ENCODE results near the gene LCE6A.

DNA sequence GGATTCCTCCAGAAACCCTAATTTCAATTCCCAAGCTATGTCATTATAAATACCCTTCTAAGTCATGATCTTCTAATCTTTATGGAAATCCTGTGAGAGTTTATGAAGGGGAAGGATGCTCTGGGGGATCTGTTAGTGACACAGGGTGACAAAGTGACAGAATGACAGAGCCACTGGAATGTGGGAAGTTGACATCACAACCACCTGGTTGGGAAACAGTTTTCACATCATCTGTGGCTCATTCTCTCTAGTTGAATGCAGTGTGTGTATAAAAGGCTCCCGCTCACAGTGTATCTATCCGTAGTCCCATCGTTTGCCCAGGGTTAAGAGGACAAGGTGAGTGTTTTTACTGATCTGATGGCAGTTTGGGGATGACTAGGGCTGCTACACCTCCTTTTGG lies 17.0 kb downstream of the LCE6A start, which contains the start of gene LCE7A:
- no peak for TF ChIP-seq POLR2A (IDR thresholded peaks at IDR 0.05; ENCODE audit: low read length)
- no peak for TF ChIP-seq GATA1 (IDR thresholded peaks at IDR 0.05; ENCODE audit: low read depth, low read length)
